Naive thymus-derived CD4-positive, alpha-beta T cell (primary cell): Measurements from ENCODE around the gene ENG. TPM values are rescaled to one million over a fixed set of nuclear protein-coding genes. Genes with fewer than 3 reads are reported as not detected.
A peak's percentile ranks its signal among the peaks of the same experiment; 100 is the strongest.

Experiments used
- ATAC-seq: fragments of 150-1000 bp; cut with Tn5 transposase; 2 replicates; pipeline ENCODE4 v1.10.0; 2021; ENCODE audit warnings: mild to moderate bottlenecking, moderate library complexity
- CTCF ChIA-PET: fragments of 350-600 bp; sonication (Branson Sonifier 250); formaldehyde crosslinking; loops from one replicate; lab custom pipeline; 2021; ENCODE audit warnings: antibody characterized with exemption; lab: Charles Lee
- POLR2A ChIA-PET: fragments of 350-600 bp; sonication (Branson Sonifier 250); formaldehyde crosslinking; loops from one replicate; lab custom pipeline; 2021; ENCODE audit warnings: antibody characterized with exemption, inconsistent platforms; lab: Charles Lee
- DNase-seq, 9 donors: peaks; one replicate each; pipeline versions ENCODE4 v3.0.0 to v3.0.0-alpha.2; 2020 to 2022; ENCODE audit warnings: mixed read lengths in 1 of 9
- H3K27ac ChIP-seq: one replicate; pipeline ENCODE4 v1.7.0; 2013; ENCODE audit warnings: mild to moderate bottlenecking, low read depth, low read length, moderate library complexity
- H3K27me3 ChIP-seq, 2 donors: one replicate each; pipeline ENCODE4 v1.7.0; 2013; ENCODE audit warnings: low read length in 2 of 2, mild to moderate bottlenecking in 2 of 2, moderate library complexity in 2 of 2; ENCODE audit not compliant: control insufficient read depth in 2 of 2, insufficient read depth in 2 of 2
- H3K36me3 ChIP-seq, 3 experiments: 1 replicate in 2 of 3; 2 replicates in 1 of 3; pipeline ENCODE4 v1.7.0; 2013; ENCODE audit warnings: low read length in 3 of 3, mild to moderate bottlenecking in 3 of 3, moderate library complexity in 1 of 3; ENCODE audit not compliant: insufficient read depth in 3 of 3, control insufficient read depth in 2 of 3
- H3K4me1 ChIP-seq, 2 donors: one replicate each; pipeline ENCODE4 v1.7.0; 2013; ENCODE audit warnings: low read length in 2 of 2, mild to moderate bottlenecking in 2 of 2, moderate library complexity in 1 of 2; ENCODE audit not compliant: control insufficient read depth in 2 of 2, insufficient read depth in 2 of 2
- H3K4me3 ChIP-seq: 2 replicates; pipeline ENCODE4 v1.7.0; 2013; ENCODE audit warnings: mild to moderate bottlenecking, low read length
- H3K9me3 ChIP-seq, 3 experiments: 1 replicate in 2 of 3; 2 replicates in 1 of 3; pipeline ENCODE4 v1.7.0; 2013; ENCODE audit warnings: low read length in 3 of 3; ENCODE audit not compliant: control insufficient read depth in 2 of 3
- H3K27ac Mint-ChIP-seq, 9 donors: one replicate each; pipeline ENCODE4 v1.8.0; 2020 to 2022; ENCODE audit warnings: mixed read lengths in 9 of 9, mild to moderate bottlenecking in 8 of 9, moderate library complexity in 5 of 9, inconsistent platforms in 2 of 9
- H3K27me3 Mint-ChIP-seq, 5 donors: one replicate each; pipeline ENCODE4 v1.8.0; 2021 to 2022; ENCODE audit warnings: mixed read lengths in 5 of 5, mild to moderate bottlenecking in 1 of 5
- H3K36me3 Mint-ChIP-seq, 5 donors: one replicate each; pipeline ENCODE4 v1.8.0; 2020 to 2022; ENCODE audit warnings: mixed read lengths in 5 of 5, mild to moderate bottlenecking in 3 of 5, inconsistent platforms in 1 of 5
- H3K4me1 Mint-ChIP-seq, 7 donors: one replicate each; pipeline ENCODE4 v1.8.0; 2020 to 2022; ENCODE audit warnings: mixed read lengths in 7 of 7, mild to moderate bottlenecking in 3 of 7, inconsistent platforms in 1 of 7
- H3K4me3 Mint-ChIP-seq, 10 donors: one replicate each; pipeline ENCODE4 v1.8.0; 2020 to 2022; ENCODE audit warnings: mild to moderate bottlenecking in 10 of 10, mixed read lengths in 10 of 10, moderate library complexity in 6 of 10, inconsistent platforms in 2 of 10
- H3K9me3 Mint-ChIP-seq, 11 donors: one replicate each; pipeline ENCODE4 v1.8.0; 2020 to 2022; ENCODE audit warnings: mixed read lengths in 11 of 11, mild to moderate bottlenecking in 4 of 11, inconsistent platforms in 1 of 11, moderate library complexity in 1 of 11
- intact Hi-C, 2 donors: fragments of 100-400 bp; cut with micrococcal nuclease; formaldehyde crosslinking; loops; one replicate each; pipeline ENCODE4 v1.15.1; 2023
- polyA plus RNA-seq, 2 donors: library from polyadenylated mRNA; unstranded; fragments of 300-500 nt; fragmentation: Illumina TruSeq; gene quantifications; one replicate each; pipeline ENCODE4 v1.2.3, GENCODE V29; 2021
- total RNA-seq, 6 experiments: library from RNA in 5 of 6; stranded (reverse) in 5 of 6; gene quantifications; 1 replicate in 5 of 6; 2 replicates in 1 of 6; pipeline ENCODE4 v1.2.3 and lab custom pipeline; 2021 to 2026

Gene ENG
- total and polyA plus RNA-seq, 7 experiments from 2014 or later, result 4.5 to 25.8 (median 11.2) TPM

- DNase-seq (no peak), ATAC-seq (no peak)
- Mint-ChIP-seq H3K27me3 (no peaks in the 10 kb centered on the region), H3K4me3 (no peak overlapping the region), H3K36me3 (peaks cover 0 to 4% (median 0%) of the 10 kb centered on the region in 5 donors), H3K9me3 (no peaks in the 10 kb centered on the region), H3K27ac (peak overlapping the region in 3 of 9 donors; percentile 28 to 88 (median 56)), H3K4me1 (peaks cover 0 to 7% (median 4%) of the 10 kb centered on the region in 7 donors)
- ChIA-PET POLR2A (no interaction called here), CTCF (interaction anchor here (0.6 kb wide), 1 partner anchor 22 kb away, joined by 4 read pairs; no protein-coding TSS in a partner anchor)
- no peak overlapping the region for H3K4me3 ChIP-seq
- H3K9me3 ChIP-seq, result no peaks in the 10 kb centered on the region
- peaks cover 0 to 7% (median 0%) of the 10 kb centered on the region in 3 experiments for H3K36me3 ChIP-seq
- no peaks in the 10 kb centered on the region for H3K4me1 ChIP-seq
- no peaks in the 10 kb centered on the region for H3K27me3 ChIP-seq
- no peak overlapping the region for H3K27ac ChIP-seq
- intact Hi-C loops, result no loop called here
Measured at GRCh38 chr9:127826253-127826913, 28.1 kb downstream of the ENG start.

DNA sequence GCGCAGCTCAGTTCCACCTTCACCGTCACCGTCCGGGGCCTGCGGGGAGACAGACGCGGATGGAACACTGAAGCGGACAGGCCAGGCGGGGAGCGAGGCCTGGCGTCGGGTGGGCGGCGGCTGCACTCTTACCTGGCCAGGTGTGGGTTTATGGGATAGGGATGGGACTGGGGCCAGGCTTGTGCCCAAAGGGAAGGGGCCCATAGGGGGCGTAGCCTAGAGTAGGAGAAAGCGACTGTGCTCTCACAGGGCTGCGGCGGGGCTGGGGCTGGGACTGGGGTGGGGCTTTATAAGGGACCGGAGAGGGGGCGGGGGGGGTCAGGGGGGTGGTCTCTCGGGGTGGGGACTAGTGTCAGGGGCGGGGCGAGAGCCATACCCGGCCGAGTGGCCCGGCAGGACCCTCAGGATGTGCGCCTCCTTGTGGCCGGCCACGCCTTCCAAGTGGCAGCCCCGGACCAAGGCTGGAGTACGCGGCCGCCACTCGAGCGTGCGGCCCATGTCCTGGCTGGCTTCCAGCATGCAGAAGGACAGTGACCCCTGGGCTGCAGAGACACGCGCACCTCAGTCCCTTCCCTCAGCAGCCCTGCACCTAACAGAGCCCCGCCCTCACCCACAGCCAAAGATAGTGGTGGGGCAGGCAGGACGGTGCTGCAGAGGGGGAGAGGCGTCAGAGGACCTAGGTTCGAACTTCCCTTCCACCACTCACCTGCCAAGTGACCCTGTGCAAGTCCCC lies 29.0 kb downstream of the ENG start:
- Histone ChIP-seq H3K27ac (no peak overlapping the region), H3K9me3 (no peaks in the 10 kb centered on the region), H3K27me3 (no peaks in the 10 kb centered on the region), H3K4me1 (no peaks in the 10 kb centered on the region), H3K4me3 (no peak overlapping the region), H3K36me3 (peaks cover 0 to 7% (median 0%) of the 10 kb centered on the region in 3 experiments)
- ChIA-PET POLR2A (no interaction called here), CTCF (interaction anchor here (0.6 kb wide), 1 partner anchor 38 kb away, joined by 3 read pairs; no protein-coding TSS in a partner anchor)
- Mint-ChIP-seq H3K4me3 (no peak overlapping the region), H3K9me3 (no peaks in the 10 kb centered on the region), H3K27me3 (no peaks in the 10 kb centered on the region), H3K27ac (peak overlapping the region in 1 of 9 donors; percentile 26), H3K4me1 (peaks cover 0 to 7% (median 0%) of the 10 kb centered on the region in 7 donors), H3K36me3 (peaks cover 0 to 5% (median 3%) of the 10 kb centered on the region in 5 donors)
- DNase-seq, result no peak
- ATAC-seq, result no peak
- intact Hi-C loops, result no loop called here

- H3K27ac ChIP-seq, result no peak overlapping the region
- Mint-ChIP-seq H3K9me3 (no peaks in the 10 kb centered on the region), H3K27ac (peak overlapping the region in 2 of 9 donors; percentile 12 to 45), H3K4me3 (no peak overlapping the region), H3K27me3 (no peaks in the 10 kb centered on the region), H3K4me1 (peaks cover 0 to 5% (median 0%) of the 10 kb centered on the region in 7 donors), H3K36me3 (peaks cover 0 to 19% (median 3%) of the 10 kb centered on the region in 5 donors)
- no peaks in the 10 kb centered on the region for H3K27me3 ChIP-seq
- intact Hi-C loops, result no loop called here
- no peaks in the 10 kb centered on the region for H3K4me1 ChIP-seq
- H3K9me3 ChIP-seq, result no peaks in the 10 kb centered on the region
- DNase-seq, result no peak
- no peak for ATAC-seq
- ChIA-PET POLR2A (no interaction called here), CTCF (no interaction called here)
- peaks cover 0 to 31% (median 1%) of the 10 kb centered on the region in 3 experiments for H3K36me3 ChIP-seq
- no peak overlapping the region for H3K4me3 ChIP-seq
Measured at GRCh38 chr9:127822108-127822507, 32.4 kb downstream of the ENG start.

- Histone ChIP-seq H3K36me3 (peaks cover 0 to 57% (median 9%) of the 10 kb centered on the region in 3 experiments), H3K4me1 (no peaks in the 10 kb centered on the region), H3K4me3 (no peak overlapping the region), H3K27me3 (no peaks in the 10 kb centered on the region), H3K27ac (no peak overlapping the region), H3K9me3 (no peaks in the 10 kb centered on the region)
- ChIA-PET POLR2A (interaction anchor here (0.6 to 1.4 kb wide), 3 partner anchors 10 to 35 kb away, joined by 3 to 4 read pairs (median 3); no protein-coding TSS in a partner anchor), CTCF (no interaction called here)
- DNase-seq, result no peak
- ATAC-seq, result no peak
- Mint-ChIP-seq H3K9me3 (no peaks in the 10 kb centered on the region), H3K27ac (peak overlapping the region in 1 of 9 donors; percentile 32), H3K27me3 (no peaks in the 10 kb centered on the region), H3K36me3 (peaks cover 0 to 18% (median 3%) of the 10 kb centered on the region in 5 donors), H3K4me1 (peaks cover 0 to 4% (median 0%) of the 10 kb centered on the region in 7 donors), H3K4me3 (no peak overlapping the region)
- intact Hi-C loops, result no loop called here
Measured at GRCh38 chr9:127818574-127818973, 35.9 kb downstream of the ENG start.

GRCh38 chr9:127817881-127818434 lies 36.5 kb downstream of the ENG start:
- ChIA-PET POLR2A (interaction anchor here (0.6 to 0.9 kb wide), 2 partner anchors 9 to 35 kb away, joined by 3 read pairs; no protein-coding TSS in a partner anchor), CTCF (interaction anchor here (0.6 to 1.0 kb wide), 2 partner anchors 64 to 163 kb away, joined by 3 read pairs; no protein-coding TSS in a partner anchor)
- H3K4me1 Mint-ChIP-seq, result peaks cover 0 to 4% (median 0%) of the 10 kb centered on the region in 7 donors
- Histone ChIP-seq H3K4me1 (no peaks in the 10 kb centered on the region), H3K27me3 (no peaks in the 10 kb centered on the region), H3K4me3 (no peak overlapping the region), H3K27ac (no peak overlapping the region), H3K36me3 (peaks cover 0 to 63% (median 9%) of the 10 kb centered on the region in 3 experiments), H3K9me3 (no peaks in the 10 kb centered on the region)
- ATAC-seq, result no peak
- no peaks in the 10 kb centered on the region for H3K27me3 Mint-ChIP-seq
- H3K36me3 Mint-ChIP-seq, result peaks cover 0 to 20% (median 3%) of the 10 kb centered on the region in 5 donors
- intact Hi-C loops, result no loop called here
- H3K9me3 Mint-ChIP-seq, result no peaks in the 10 kb centered on the region
- DNase-seq, result no peak
- H3K27ac Mint-ChIP-seq, result peak overlapping the region in 1 of 9 donors; percentile 69
- H3K4me3 Mint-ChIP-seq, result no peak overlapping the region

GRCh38 chr9:127816728-127817127 lies 37.7 kb downstream of the ENG start:
- peaks cover 0 to 27% (median 3%) of the 10 kb centered on the region in 5 donors for H3K36me3 Mint-ChIP-seq
- peaks cover 0 to 4% (median 0%) of the 10 kb centered on the region in 7 donors for H3K4me1 Mint-ChIP-seq
- H3K27me3 Mint-ChIP-seq, result no peaks in the 10 kb centered on the region
- Histone ChIP-seq H3K9me3 (no peaks in the 10 kb centered on the region), H3K27ac (no peak overlapping the region), H3K27me3 (no peaks in the 10 kb centered on the region), H3K4me3 (no peak overlapping the region), H3K4me1 (no peaks in the 10 kb centered on the region), H3K36me3 (peaks cover 0 to 74% (median 9%) of the 10 kb centered on the region in 3 experiments)
- POLR2A ChIA-PET, result no interaction called here
- H3K4me3 Mint-ChIP-seq, result no peak overlapping the region
- CTCF ChIA-PET, result interaction anchor here (1.0 kb wide), 1 partner anchor 65 kb away, joined by 3 read pairs; no protein-coding TSS in a partner anchor
- no peak for DNase-seq
- ATAC-seq, result no peak
- intact Hi-C loops, result no loop called here
- peak overlapping the region in 1 of 9 donors; percentile 0 for H3K27ac Mint-ChIP-seq
- H3K9me3 Mint-ChIP-seq, result no peaks in the 10 kb centered on the region
